MM.1S (cell line): ENCODE data around the gene SFMBT2.

Experiments used
- EZH2 ChIP-seq: fragments of 300-600 bp; sonication (generic); optimal IDR thresholded peaks from 2 replicates; pipeline ENCODE3; 2017; ENCODE audit warnings: low read depth, mild to moderate bottlenecking, antibody characterized with exemption, low read length, mixed read lengths
- EZH2phosphoT487 ChIP-seq: fragments of 300-600 bp; sonication (generic); IDR thresholded peaks from 2 replicates; pipeline ENCODE4 v1.6.1; 2018; ENCODE audit warnings: antibody characterized with exemption, low read length
- TF ChIP-seq, protein P1 (sequence below): fragments of 300-600 bp; sonication (generic); IDR thresholded peaks from 2 replicates; pipeline ENCODE4 v1.5.1; 2016; ENCODE audit warnings: antibody characterized with exemption, low read length, mixed read lengths

DNA sequence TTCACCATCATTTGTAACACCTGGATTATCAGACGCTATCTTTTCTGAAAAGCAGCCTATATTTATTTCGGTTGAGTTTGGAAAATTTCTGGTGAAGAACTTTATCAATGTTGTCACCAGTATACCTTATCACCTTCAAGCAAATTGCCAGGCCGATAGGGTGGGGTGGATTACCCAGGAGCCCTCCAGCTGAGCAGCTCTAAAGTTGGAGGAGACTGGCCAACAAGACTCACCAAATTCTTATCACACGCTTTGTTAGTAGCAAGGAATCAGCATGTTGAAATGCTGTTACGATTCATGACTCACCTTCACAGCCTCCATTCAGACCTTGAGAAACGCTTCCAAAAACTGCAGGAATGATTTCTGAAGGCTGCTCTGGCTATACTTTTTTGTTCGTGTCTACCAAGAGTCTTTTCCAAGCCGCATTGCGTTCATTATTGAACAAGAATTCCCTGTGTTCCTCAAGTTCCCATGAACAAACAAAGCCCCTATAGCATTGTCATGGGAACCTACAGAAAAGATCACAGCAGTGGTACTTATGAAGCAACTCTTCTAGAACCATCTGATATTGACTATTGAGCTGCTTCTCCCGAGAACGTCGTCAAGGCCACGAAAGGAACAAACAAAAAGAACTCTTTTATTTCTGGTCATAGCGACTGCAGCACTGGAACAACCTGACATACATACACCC lies 291.4 kb downstream of the SFMBT2 start:
- TF ChIP-seq, protein P1, sequence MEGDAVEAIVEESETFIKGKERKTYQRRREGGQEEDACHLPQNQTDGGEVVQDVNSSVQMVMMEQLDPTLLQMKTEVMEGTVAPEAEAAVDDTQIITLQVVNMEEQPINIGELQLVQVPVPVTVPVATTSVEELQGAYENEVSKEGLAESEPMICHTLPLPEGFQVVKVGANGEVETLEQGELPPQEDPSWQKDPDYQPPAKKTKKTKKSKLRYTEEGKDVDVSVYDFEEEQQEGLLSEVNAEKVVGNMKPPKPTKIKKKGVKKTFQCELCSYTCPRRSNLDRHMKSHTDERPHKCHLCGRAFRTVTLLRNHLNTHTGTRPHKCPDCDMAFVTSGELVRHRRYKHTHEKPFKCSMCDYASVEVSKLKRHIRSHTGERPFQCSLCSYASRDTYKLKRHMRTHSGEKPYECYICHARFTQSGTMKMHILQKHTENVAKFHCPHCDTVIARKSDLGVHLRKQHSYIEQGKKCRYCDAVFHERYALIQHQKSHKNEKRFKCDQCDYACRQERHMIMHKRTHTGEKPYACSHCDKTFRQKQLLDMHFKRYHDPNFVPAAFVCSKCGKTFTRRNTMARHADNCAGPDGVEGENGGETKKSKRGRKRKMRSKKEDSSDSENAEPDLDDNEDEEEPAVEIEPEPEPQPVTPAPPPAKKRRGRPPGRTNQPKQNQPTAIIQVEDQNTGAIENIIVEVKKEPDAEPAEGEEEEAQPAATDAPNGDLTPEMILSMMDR = no peak
- no peak for TF ChIP-seq EZH2
- TF ChIP-seq EZH2phosphoT487 = no peak
